ENCODE measurements around the gene RAD23B. TPM values are rescaled to one million over a fixed set of nuclear protein-coding genes. Genes with fewer than 3 reads are reported as not detected.

Gene RAD23B
- polyA plus RNA-seq, 4 donors, result 120 to 164 (median 142) TPM

DNA sequence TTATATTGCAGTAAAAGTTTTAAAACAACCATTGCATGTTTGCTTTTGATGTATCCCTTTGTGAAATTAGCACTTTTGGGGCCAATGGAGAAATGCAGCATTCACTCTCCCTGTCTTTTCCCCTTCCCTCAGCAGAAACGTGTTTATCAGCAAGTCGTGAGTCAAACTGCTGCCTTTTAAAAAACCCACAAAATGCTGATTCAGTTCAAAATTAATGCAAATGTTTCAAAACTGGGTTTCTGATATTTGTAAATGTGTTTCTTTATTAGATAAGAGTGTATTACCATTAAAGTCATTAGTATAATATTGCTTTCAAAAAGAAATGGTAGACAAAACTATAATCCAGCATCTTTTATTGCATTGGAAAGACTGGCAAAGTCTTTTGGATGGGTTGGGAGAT is 47.3 kb downstream of the RAD23B start:
- no peak for DNase-seq (ENCODE audit: low read depth in 4 of 4, low spot score in 3 of 4)

DNA sequence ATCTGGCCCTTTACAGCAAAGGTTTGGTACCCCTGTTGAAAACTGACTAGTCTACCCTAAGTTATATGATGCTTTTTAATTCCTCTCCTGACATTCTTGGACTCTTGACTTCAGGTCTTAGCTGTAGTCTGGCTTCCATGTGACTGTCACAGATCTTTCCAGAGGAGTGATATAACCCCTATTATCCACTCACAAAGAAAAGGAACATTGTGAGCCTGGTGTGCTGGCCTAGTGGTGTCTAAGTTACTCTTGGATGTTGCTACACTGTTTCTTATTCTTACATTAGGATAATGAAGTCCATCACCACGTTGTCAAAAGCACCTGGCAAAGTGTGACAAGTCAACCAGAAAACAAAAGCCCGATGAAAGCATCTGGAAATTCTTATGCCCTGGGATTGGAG is 49.8 kb downstream of the RAD23B start:
- DNase-seq (ENCODE audit: low read depth in 4 of 4, low spot score in 3 of 4), result no peak

- DNase-seq (ENCODE audit: low read depth in 4 of 4, low spot score in 3 of 4), result no peak
These were observed 50.3 kb downstream of the RAD23B start for GRCh38 chr9:107333363-107333762.

DNA sequence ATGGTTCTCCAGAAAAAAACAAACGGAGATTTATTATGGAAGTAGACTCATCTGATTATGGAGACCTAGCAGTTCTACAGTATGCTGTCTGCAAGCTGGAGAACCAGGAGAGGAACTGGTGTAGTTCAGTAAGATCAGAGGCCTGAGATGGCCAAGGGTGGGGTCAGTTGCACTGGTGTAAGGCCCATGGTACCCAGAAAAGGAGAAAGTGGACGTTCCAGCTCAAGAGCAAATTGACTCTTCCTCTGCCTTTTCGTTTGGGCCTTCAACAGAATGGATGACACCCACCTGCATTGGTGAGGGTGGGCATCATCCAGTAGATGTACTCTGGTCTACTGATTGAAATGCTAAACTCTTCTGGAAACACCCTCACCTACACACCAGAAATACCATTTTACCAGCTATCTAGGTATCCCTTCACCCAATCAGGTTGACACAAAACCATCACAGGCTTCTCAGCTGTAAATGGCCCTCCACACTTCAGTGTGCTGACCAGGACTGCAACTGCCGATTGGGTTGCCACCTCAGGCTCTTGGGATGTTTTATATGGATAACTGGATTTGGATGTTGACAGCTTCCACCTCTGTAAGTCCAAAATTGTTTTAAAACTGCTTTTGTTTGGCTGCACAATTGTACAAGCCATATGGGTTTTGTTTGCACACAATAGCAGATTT is 51.2 kb downstream of the RAD23B start:
- DNase-seq (ENCODE audit: low read depth in 4 of 4, low spot score in 3 of 4), result no peak

DNA sequence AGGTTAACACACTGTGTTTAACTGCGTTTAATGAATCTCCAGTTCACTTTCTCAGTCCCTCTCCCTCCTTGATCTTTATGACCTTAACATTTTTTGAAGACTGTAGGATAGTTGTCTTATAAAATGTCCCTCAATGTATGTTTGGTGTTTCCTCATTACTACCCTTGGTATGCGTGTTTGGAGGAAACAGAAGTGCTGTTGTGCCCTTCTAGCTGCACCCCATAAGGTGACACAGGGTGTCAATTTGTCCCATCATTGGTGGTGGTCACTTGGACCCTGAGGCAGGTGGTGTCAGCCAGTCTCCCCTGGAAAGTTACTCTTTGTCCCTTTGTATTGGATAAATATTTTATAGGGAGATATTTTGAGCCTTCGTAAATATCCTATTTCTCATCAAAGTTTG is 52.3 kb downstream of the RAD23B start:
- no peak for DNase-seq (ENCODE audit: low read depth in 4 of 4, low spot score in 3 of 4)

DNA sequence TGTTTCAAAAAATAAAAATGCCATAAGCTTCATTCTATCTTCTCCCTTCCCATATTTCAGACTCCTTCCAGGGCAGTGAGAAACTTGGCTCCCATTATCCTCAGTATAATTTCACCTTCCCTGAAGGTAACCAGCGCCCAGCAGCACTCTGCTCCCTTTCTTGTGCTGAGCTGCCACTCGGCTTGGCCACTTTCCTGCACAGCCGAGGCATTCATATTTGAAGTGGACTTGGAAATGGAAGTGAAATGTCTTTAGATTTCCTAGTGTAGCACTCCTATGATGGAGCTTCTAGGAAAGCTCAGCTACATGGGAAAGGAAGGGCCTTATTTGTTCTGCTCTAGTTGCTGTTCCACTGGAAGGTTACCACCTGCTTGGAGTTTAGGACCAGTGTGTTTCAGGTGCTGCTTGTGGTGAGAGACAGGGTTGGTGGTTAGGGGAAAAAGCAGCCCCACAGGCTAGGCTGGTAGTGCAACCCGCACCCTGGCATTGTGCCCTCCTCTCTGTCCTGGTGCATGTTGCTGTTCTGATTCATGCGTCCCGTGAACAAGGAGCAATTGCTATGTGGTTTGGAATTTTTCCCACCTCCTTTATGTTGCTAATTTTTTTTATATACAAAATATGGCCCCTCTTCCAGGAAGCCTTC is 53.8 kb downstream of the RAD23B start:
- no peak for DNase-seq (ENCODE audit: low read depth in 4 of 4, low spot score in 3 of 4)

DNA sequence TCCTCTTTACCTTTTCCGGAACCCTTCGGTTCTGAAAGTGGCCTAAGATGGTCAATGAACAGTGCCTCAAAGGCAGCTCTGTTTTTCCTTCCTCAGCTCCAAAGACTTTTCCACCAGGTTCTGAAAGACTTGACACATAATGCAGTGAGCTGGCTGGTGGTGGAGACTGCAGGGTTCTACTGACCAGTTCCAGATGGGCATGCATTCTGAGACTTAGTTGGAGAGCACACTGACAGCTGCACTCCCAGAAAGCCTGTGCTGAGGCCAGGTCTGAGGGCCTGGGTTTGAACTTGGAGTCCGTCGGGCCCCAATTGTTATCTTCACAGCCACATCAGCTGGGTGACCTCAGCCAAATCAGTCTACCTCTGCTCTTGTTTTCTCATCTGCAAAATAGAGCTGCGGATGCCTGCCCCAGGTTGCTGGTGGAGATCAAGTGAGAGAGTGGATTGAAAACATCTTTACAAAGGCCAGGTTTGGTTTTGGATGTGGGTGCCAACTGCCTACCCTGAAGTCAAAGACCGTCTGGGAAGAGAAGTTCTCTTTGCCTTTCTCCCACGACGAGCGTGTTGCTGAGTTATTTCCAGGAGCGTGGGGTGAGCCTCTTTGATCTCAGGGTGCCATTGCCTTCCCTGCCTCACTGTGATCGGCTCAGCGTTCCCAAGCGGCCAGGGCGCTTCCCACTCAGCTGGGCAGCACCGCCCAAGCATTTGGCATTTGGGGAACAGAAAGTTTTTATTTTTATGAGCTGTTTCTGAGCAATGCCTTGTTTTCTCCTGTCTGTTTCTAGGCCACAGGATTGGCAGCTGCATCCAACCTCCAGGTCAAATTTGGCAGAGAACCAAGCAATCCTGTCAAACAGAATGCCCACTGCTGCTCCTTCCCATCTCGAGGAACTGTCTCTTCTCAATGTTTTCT is 54.9 kb downstream of the RAD23B start:
- DNase-seq (ENCODE audit: low read depth in 4 of 4, low spot score in 3 of 4), result no peak

DNA sequence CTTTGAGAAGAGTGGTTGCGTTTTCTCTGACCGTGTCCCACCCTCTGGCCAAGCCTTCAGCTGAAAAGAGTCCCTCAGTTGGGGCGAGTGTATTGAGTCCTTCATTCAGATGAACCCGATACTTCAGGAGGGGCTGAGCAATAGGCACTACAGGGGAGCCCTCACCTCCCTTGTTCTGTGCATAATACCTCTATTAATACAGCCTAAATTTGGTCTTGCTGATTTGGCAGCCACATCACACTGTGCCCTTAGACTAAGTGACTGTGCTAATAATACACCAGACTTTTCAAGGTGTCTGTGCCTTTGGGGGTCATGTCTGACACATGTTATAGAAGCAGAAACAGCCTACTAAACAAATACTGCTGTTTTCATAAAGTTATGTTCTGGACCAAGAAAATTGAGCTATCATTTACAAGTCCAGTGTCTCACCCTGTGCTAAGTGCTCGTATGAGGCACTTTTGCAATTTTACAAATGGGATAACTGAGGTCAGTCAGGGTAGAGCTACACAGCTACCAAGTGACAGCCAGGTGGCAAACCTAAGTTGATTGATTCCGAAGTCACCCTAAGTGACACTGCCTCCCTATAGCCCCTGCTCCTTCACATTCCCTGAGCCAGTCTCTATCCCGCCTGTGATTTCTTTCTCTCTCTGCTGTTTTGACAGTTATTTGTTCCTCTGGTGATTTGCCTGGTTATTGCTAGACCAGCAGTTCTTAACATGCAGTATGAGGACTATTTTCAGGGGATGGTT is 56.0 kb downstream of the RAD23B start:
- DNase-seq (ENCODE audit: low read depth in 4 of 4, low spot score in 3 of 4), result no peak

- DNase-seq (ENCODE audit: low read depth in 4 of 4, low spot score in 3 of 4), result peak; percentile 16 to 27 (median 26)
These were observed 58.0 kb downstream of the RAD23B start for GRCh38 chr9:107340920-107341632.

DNA sequence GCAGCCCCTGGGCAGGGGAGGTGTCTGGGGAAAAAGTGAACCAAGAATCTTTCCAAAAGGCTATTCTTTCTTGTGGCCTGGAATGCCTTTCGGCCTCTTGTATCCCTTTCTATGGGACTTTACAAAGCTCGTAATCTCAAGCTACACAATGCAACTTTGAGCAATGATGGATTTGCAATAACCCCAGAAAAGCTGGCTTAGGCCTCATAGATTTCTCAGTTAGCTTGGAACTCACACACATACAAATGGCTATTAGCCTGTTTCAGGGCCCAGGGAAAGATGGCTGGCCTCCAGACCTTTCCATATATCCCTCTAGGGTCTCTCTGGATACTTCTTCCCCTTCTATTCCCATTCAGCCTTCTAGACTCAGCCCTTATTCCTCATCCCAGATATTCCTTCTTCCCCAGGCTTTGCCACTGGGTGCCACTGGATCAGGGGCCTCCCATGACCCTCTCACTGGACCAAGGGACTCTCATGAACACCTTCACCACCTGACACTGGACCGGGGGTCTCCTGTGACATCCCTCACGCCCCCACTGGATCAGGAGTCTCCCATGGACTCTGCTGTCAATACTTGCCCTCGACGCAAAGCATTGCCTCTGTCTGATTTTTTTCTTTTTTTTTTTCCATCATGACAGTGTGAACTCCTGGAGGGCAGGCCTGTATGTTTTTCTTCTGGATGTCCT is 59.5 kb downstream of the RAD23B start:
- no peak for DNase-seq (ENCODE audit: low read depth in 4 of 4, low spot score in 3 of 4)

DNA sequence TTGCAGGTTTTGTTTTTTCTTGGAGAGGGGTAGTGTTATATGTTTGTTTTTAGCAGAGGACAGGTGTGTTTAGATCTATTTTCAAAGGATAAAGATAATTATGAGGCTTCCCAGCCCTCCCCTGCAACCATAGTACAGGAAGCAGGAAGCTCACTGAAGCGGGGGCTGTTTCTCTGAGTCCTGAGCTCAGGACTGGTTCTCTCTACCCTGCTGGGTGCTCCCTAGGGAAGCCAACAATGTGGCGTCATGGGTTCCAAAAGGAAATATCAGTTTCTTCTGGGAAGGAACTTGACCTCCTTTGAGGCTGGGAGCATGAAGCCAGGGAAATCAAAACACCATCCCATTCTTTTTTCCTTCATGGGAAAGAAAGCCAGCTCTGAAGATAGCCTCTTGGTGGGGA is 62.2 kb downstream of the RAD23B start:
- no peak for DNase-seq (ENCODE audit: low read depth in 4 of 4, low spot score in 3 of 4)

- no peak for DNase-seq (ENCODE audit: low read depth in 4 of 4, low spot score in 3 of 4)
These were observed 65.8 kb downstream of the RAD23B start for GRCh38 chr9:107348836-107349235.

DNA sequence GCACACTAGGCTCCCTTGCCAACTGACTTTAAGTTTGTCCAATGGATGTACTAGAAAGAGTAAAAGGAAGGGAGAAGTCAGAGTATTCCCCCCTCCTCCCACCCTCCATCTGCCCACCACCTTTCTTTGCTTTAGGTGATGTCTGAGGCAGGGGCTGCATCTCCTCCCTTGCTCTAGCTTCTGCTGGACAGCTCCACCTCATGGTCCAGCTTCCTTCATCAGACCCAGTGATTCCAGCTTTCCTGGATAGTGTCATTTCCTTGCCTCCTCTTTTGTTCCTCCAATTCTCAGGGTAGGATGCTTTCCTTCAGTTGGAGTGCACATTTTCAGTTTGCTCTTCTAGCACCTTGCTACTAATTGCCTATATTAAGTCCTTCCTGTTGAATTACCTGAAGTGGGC is 67.4 kb downstream of the RAD23B start:
- DNase-seq (ENCODE audit: low read depth in 4 of 4, low spot score in 3 of 4), result no peak

DNA sequence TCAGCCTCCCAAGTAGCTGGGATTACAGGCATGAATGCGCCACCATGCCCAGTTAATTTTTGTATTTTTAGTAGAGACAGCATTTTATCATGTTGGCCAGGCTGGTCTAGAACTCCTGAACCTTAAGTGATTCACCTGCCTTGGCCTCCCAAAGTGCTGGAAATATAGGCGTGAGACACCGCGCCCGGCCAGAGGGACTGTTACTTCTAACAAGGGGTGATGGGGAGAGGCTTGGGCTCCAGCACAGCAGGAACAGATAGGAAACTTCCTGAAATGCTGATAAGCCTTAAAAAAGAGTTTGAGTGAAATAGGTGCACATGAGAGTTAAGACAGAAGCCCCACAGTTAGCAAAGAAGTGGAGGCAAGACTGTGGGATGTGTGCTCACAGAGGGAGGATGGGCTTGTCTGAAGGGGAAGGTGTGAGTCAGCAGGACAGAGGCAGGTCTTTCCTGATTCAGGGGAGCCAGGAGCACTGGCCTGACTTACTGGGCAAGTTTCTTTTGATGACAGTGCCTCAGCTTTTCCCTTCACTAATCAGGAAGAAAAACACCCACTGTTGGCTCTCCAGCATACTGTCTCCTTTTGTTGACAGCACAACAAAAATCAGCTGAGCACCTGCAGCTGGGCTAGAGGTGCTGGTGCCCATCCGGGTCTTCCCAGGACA is 68.4 kb downstream of the RAD23B start:
- no peak for DNase-seq (ENCODE audit: low read depth in 4 of 4, low spot score in 3 of 4)

GRCh38 chr9:107355394-107355793 is 72.3 kb downstream of the RAD23B start:
- no peak for DNase-seq (ENCODE audit: low read depth in 4 of 4, low spot score in 3 of 4)

GRCh38 chr9:107358986-107359385 is 75.9 kb downstream of the RAD23B start:
- DNase-seq (ENCODE audit: low read depth in 4 of 4, low spot score in 3 of 4), result no peak

GRCh38 chr9:107360098-107360497 is 77.0 kb downstream of the RAD23B start:
- DNase-seq (ENCODE audit: low read depth in 4 of 4, low spot score in 3 of 4), result no peak

DNA sequence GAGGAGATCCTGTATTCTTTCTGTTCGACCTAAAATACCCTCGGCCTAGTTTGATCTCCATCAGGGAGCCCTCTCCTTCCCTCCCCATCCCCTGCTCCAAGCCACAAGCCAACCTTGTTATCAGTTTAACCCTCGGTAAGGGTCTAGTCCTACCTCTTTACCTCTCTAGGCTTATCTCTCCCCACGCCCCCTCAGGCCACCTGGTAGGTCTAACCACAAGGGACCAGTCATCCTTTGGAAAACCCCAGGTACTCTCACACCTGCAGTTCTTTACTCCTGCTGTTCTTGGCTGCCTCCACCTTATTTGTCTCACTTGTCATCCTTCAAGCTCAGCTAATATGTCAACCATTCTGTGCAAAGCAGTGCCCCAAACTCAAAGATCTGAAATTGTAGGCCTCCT is 78.7 kb downstream of the RAD23B start:
- no peak for DNase-seq (ENCODE audit: low read depth in 4 of 4, low spot score in 3 of 4)

- DNase-seq (ENCODE audit: low read depth in 4 of 4, low spot score in 3 of 4), result no peak
These were observed 80.6 kb downstream of the RAD23B start for GRCh38 chr9:107363516-107364152.

Data from left renal pelvis (tissue), 4 donors.